ENCODE data around the gene HIPK2.

Gene HIPK2

DNA sequence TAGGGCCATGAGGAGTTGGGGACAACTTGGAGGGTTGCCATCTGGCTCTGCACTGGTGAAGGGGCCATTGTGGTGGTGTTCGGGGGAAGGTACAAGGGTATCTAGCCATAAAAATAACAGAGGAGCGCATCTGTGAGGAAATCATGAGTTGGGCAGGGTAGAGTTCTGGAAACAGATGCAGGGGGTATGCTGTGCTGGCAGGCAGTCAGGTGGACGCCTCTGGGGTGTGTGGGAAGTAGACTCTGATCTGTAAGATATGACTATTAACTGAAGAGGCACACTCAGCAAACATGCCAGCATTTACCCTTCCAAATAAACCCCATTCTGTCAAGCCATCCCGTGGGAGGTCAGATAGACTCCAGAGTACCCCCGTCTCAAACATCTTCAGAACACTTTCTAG, 174.5 kb downstream of the HIPK2 start:
- POLR2A ChIA-PET, result no interaction called here
- TF ChIP-seq FOXM1 (IDR thresholded peaks at IDR 0.05; ENCODE audit: borderline replicate concordance) (no peak), SUZ12 (IDR thresholded peaks at IDR 0.05) (no peak), NFRKB (IDR thresholded peaks at IDR 0.05) (no peak), LEF1 (IDR thresholded peaks at IDR 0.05; ENCODE audit: borderline replicate concordance) (no peak), ZNF384 (IDR thresholded peaks at IDR 0.05) (no peak), FOXK2 (IDR thresholded peaks at IDR 0.05) (no peak), SP1 (IDR thresholded peaks at IDR 0.05) (no peak), CTBP1 (IDR thresholded peaks at IDR 0.05; ENCODE audit: borderline replicate concordance) (no peak), ARNT (IDR thresholded peaks at IDR 0.05) (no peak), TARDBP (IDR thresholded peaks at IDR 0.05) (no peak), ELF4 (IDR thresholded peaks at IDR 0.05) (no peak), L3MBTL2 (conservative IDR thresholded peaks at IDR 0.05) (no peak), FOXA1 (IDR thresholded peaks at IDR 0.05) (no peak), BHLHE40 (IDR thresholded peaks at IDR 0.05; ENCODE audit: borderline replicate concordance) (no peak), HDGF (IDR thresholded peaks at IDR 0.05; ENCODE audit: borderline replicate concordance) (no peak)
- TF ChIP-seq, protein P1, sequence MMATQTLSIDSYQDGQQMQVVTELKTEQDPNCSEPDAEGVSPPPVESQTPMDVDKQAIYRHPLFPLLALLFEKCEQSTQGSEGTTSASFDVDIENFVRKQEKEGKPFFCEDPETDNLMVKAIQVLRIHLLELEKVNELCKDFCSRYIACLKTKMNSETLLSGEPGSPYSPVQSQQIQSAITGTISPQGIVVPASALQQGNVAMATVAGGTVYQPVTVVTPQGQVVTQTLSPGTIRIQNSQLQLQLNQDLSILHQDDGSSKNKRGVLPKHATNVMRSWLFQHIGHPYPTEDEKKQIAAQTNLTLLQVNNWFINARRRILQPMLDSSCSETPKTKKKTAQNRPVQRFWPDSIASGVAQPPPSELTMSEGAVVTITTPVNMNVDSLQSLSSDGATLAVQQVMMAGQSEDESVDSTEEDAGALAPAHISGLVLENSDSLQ (IDR thresholded peaks at IDR 0.05), result no peak
- no peak for DNase-seq (ENCODE audit: extremely low spot score)
- CTCF ChIA-PET, result interaction anchor here (1.7 to 2.3 kb wide), 4 partner anchors 11 to 22 kb away, joined by 6 to 28 read pairs (median 10); no protein-coding TSS in a partner anchor

DNA sequence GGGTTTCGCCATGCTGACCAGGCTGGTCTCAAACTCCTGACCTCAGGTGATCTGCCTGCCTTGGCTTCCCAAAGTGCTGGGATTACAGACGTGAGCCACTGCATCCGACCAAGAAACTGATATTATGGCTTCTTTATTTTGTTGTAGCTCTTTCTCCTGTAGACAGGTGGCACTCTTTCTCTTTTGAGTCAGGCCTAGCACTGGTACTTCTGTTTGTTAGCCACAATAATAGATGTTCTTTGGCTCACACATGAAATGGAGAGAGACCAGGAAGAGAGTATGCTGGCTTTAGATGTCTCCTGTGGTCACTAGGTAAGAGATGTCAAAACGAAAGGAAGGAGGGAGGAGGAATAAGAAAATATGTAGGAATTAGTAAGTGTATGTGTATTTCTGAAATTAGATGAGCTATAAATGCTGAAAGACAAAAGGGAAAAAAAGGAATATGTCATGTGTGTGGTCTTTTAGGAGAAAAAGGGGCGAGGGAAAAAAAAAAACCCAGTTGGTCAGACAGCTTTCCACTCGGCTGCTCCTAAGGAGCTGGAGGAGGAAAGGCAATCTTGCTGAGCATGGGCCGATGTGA, 175.6 kb downstream of the HIPK2 start:
- no peak for TF ChIP-seq FOXA1 (IDR thresholded peaks at IDR 0.05)
- no peak for TF ChIP-seq NFRKB (IDR thresholded peaks at IDR 0.05)
- TF ChIP-seq, protein P1 (IDR thresholded peaks at IDR 0.05), result no peak
- peak; percentile 58 for DNase-seq (ENCODE audit: extremely low spot score)
- POLR2A ChIA-PET, result interaction anchor here (1.5 kb wide), 1 partner anchor 119 kb away, joined by 5 read pairs; the partner anchor contains the start of gene KLRG2
- CTCF ChIA-PET, result interaction anchor here (0.6 to 2.3 kb wide), 21 partner anchors 10 to 469 kb away, joined by 3 to 28 read pairs (median 4); a partner anchor contains a TSS

DNA sequence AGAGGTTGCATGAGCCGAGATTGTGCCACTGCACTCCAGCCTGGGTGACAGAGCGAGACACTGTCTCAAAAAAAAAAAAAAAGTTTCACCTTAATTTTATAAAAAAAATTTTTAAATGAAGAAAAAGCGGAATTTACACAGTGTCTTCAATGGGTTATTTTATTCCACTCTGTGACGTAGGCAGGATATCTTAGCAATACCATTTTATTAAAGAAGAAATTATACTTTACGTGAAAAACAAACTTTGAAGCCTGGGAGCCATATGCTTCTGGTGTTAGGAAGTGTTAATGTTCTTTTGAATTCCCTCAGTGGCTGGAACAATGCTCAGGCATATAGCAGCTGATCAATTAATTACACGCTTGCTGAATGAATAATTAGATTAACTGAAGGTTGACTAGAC, 176.6 kb downstream of the HIPK2 start:
- POLR2A ChIA-PET, result interaction anchor here (1.5 kb wide), 1 partner anchor 118 kb away, joined by 5 read pairs; the partner anchor contains the start of gene KLRG2
- no peak for TF ChIP-seq FOXA1 (IDR thresholded peaks at IDR 0.05)
- no peak for DNase-seq (ENCODE audit: extremely low spot score)
- CTCF ChIA-PET, result interaction anchor here (0.6 to 2.2 kb wide), 9 partner anchors 12 to 408 kb away, joined by 3 to 28 read pairs (median 3); no protein-coding TSS in a partner anchor

DNA sequence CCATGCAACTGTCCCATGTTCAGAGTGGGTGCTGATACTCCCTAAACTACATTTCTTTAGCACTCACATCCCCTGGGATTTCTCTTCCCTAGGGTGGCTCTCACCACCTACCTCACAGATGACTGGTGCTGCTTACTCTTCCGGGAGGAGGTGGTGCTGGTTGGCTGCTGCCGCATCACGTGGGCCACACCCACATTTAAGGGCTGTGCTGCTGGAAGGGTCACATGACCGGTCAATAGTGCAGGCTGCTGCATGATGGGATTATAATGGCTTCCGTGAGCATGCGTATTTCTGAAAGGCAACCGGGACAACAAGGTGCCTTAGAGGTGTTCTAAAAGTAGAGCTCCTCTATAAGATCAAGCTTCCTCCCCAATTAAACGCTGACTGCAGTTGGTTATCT, 177.5 kb downstream of the HIPK2 start:
- TF ChIP-seq L3MBTL2 (conservative IDR thresholded peaks at IDR 0.05) (no peak), FOXK2 (IDR thresholded peaks at IDR 0.05) (no peak), FOXA1 (IDR thresholded peaks at IDR 0.05) (no peak), CTBP1 (IDR thresholded peaks at IDR 0.05; ENCODE audit: borderline replicate concordance) (no peak), FOXM1 (IDR thresholded peaks at IDR 0.05; ENCODE audit: borderline replicate concordance) (no peak), ARNT (IDR thresholded peaks at IDR 0.05) (no peak), TARDBP (IDR thresholded peaks at IDR 0.05) (no peak)
- TF ChIP-seq, protein P1 (IDR thresholded peaks at IDR 0.05), result no peak
- POLR2A ChIA-PET, result no interaction called here
- CTCF ChIA-PET, result interaction anchor here (0.8 kb wide), 1 partner anchor 10 kb away, joined by 3 read pairs; no protein-coding TSS in a partner anchor
- no peak for DNase-seq (ENCODE audit: extremely low spot score)

DNA sequence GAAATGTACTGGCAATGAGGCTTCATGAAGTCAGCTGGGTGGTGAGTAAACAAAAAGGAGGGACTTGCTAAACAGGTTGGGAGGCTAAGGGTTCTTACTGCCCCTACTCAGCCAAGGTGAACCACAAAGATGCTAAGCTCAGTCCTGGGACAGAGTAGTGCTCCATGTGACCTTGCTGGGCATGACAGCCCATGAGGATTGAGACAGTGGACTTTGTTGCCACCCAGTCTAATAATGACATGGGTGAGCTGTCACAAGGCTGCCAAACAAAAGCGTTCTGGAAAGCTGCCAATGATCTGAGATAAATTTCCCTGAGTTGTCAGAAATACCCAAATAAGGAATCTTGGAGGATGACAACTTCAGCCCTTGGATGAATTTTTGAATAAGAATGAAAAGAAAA, 179.2 kb downstream of the HIPK2 start:
- CTCF ChIA-PET, result interaction anchor here (1.0 to 1.5 kb wide), 2 partner anchors 16 to 407 kb away, joined by 3 to 4 read pairs; no protein-coding TSS in a partner anchor
- POLR2A ChIA-PET, result no interaction called here
- no peak for DNase-seq (ENCODE audit: extremely low spot score)

More for the DNA sequence above, 179.2 kb downstream of the HIPK2 start:
- no peak for TF ChIP-seq ARNT (IDR thresholded peaks at IDR 0.05)
- no peak for TF ChIP-seq LEF1 (IDR thresholded peaks at IDR 0.05; ENCODE audit: borderline replicate concordance)
- TF ChIP-seq ELF4 (IDR thresholded peaks at IDR 0.05), result no peak
- no peak for TF ChIP-seq SUZ12 (IDR thresholded peaks at IDR 0.05)
- TF ChIP-seq BHLHE40 (IDR thresholded peaks at IDR 0.05; ENCODE audit: borderline replicate concordance), result no peak
- TF ChIP-seq L3MBTL2 (conservative IDR thresholded peaks at IDR 0.05), result no peak
- TF ChIP-seq FOXK2 (IDR thresholded peaks at IDR 0.05), result no peak
- TF ChIP-seq TARDBP (IDR thresholded peaks at IDR 0.05), result no peak
- TF ChIP-seq, protein P1 (IDR thresholded peaks at IDR 0.05), result no peak
- TF ChIP-seq HDGF (IDR thresholded peaks at IDR 0.05; ENCODE audit: borderline replicate concordance), result no peak
- no peak for TF ChIP-seq CTBP1 (IDR thresholded peaks at IDR 0.05; ENCODE audit: borderline replicate concordance)
- TF ChIP-seq FOXM1 (IDR thresholded peaks at IDR 0.05; ENCODE audit: borderline replicate concordance), result no peak
- TF ChIP-seq NFRKB (IDR thresholded peaks at IDR 0.05), result no peak
- TF ChIP-seq SP1 (IDR thresholded peaks at IDR 0.05), result no peak
- no peak for TF ChIP-seq ZNF384 (IDR thresholded peaks at IDR 0.05)

All from HEK293T (cell line).